Measurements from ENCODE around the gene CLN6. TPM values are rescaled to one million over a fixed set of nuclear protein-coding genes. Genes with fewer than 3 reads are reported as not detected.

CLN6 gene
- total RNA-seq, 2 donors from 2014 or later = 12.7 to 21.1 TPM

DNA sequence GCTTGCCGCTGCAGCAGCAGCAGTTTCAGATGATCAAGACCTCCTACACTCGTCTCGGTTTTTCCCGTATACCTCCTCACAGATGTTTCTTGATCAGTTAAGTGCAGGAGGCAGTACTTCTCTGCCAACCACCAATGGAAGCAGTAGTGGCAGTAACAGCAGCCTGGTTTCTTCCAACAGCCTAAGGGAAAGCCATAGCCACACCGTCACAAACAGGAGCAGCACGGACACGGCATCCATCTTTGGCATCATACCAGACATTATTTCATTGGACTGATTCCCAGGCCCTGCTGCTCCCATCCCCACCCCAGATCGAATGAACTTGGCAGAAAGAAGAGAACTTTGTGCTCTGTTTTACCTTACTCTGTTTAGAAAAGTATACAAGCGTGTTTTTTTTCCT, 42.0 kb downstream of the CLN6 start:
- H3K4me3 ChIP-seq = no peak overlapping the region
- no peaks in the 10 kb centered on the region for H3K27me3 ChIP-seq
- ATAC-seq = peak; percentile 96
- peak overlapping the region; percentile 48 to 84 (median 70) for H3K27ac ChIP-seq
- DNase-seq = peak; percentile 80 to 85 (median 81)
- intact Hi-C loops (cut with DNase I) = no loop called here
- peaks cover 0 to 7% of the 10 kb centered on the region in 2 donors for H3K36me3 ChIP-seq (replicated peaks in 1 of 2; ENCODE audit: insufficient read depth in 1 of 2, low read depth in 2 of 2)
- H3K4me1 ChIP-seq = peaks cover 29% of the 10 kb centered on the region
- no peaks in the 10 kb centered on the region for H3K9me3 ChIP-seq
- TF ChIP-seq, protein P1, sequence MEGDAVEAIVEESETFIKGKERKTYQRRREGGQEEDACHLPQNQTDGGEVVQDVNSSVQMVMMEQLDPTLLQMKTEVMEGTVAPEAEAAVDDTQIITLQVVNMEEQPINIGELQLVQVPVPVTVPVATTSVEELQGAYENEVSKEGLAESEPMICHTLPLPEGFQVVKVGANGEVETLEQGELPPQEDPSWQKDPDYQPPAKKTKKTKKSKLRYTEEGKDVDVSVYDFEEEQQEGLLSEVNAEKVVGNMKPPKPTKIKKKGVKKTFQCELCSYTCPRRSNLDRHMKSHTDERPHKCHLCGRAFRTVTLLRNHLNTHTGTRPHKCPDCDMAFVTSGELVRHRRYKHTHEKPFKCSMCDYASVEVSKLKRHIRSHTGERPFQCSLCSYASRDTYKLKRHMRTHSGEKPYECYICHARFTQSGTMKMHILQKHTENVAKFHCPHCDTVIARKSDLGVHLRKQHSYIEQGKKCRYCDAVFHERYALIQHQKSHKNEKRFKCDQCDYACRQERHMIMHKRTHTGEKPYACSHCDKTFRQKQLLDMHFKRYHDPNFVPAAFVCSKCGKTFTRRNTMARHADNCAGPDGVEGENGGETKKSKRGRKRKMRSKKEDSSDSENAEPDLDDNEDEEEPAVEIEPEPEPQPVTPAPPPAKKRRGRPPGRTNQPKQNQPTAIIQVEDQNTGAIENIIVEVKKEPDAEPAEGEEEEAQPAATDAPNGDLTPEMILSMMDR (IDR thresholded peaks at IDR 0.05) = no peak
- no peak for TF ChIP-seq POLR2A (IDR thresholded peaks at IDR 0.05)
- 15 to 16% methylated on average over 9 of the region's 9 CpGs for WGBS, 2 donors

DNA sequence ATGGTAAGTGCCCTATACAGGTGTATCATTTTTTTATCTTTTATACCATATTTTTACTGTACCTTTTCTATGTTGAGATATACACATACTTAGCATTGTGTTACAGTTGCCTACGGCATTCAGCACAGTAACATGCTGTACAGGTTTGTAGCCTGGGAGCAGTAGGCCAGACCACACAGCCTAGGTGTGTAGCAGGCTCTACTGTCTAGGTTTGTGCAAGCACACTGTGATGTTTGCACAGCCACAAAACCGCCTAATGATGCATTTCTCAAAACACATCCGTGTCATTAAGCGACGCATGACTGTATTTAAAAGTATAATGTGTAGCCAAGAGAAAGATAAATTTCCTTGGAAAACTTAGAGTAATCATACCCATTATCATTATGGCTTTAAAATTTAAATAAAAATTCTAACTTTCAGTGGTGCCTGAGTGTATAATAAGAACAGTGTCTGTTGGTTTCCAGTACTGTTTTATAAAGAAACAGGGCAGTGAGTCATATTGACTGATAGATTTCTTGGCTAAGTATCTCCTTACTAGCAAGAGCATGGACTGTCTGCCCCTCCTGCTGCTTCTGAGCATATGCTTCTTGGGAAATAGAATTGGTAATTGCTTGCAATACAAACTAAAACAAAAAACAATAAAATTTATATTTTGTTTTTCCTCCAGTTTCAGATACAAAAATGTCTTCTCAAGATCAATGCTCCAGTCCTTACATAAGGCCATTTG, 42.7 kb downstream of the CLN6 start:
- ATAC-seq = peak; percentile 55
- Histone ChIP-seq H3K9me3 (no peaks in the 10 kb centered on the region), H3K4me1 (peaks cover 29% of the 10 kb centered on the region), H3K27ac (peak overlapping the region; percentile 48 to 84 (median 70)), H3K4me3 (no peak overlapping the region), H3K27me3 (no peaks in the 10 kb centered on the region), H3K36me3 (replicated peaks in 1 of 2; ENCODE audit: insufficient read depth in 1 of 2, low read depth in 2 of 2) (peaks cover 0 to 7% of the 10 kb centered on the region in 2 donors)
- DNase-seq = no peak
- 70 to 82% methylated on average over 5 of the region's 5 CpGs for WGBS, 2 donors
- TF ChIP-seq POLR2A (IDR thresholded peaks at IDR 0.05) = no peak
- TF ChIP-seq, protein P1 (IDR thresholded peaks at IDR 0.05) = no peak
- intact Hi-C loops (cut with DNase I) = no loop called here

DNA sequence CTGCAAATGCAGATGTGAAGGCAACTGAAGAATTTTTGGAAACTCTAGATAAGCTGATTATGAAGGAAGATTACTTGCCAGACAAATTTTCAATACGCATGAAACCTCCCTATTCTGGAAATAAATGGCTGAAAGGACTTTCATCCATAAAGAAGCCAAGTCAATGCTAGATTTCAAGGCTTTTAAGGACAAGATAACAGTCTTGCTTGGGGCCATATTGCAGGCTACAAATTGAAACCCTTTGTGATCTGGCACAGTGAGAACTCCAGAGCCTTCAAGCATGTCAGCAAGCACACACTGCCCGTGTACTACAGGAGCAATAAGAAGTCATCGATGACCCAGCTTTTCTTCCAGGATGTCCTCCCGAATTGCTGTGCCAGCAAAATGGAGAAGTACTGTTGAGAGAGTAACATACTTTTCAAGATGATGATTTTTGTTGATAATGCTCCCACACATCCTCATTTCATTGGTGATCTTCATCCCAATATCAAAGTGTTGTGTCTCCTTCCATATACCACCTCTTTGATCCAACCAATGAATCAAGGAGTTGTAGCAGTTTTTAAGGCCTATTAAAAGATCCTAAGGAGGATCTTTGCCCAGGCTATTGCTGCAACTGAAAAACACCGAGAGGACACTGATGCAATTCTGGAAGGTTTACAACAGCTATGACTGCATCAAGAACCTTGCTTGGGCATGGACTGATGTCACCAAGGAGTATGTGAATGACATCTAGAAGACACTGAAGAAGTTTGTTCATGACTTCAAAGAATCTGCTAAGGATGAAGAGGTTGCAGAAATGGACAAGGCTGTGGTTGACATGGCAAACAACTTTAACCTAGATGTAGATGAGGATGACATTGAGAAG, 44.7 kb downstream of the CLN6 start:
- intact Hi-C loops (cut with DNase I) = no loop called here
- Histone ChIP-seq H3K27me3 (no peaks in the 10 kb centered on the region), H3K9me3 (no peaks in the 10 kb centered on the region), H3K4me1 (peaks cover 29% of the 10 kb centered on the region), H3K36me3 (replicated peaks in 1 of 2; ENCODE audit: insufficient read depth in 1 of 2, low read depth in 2 of 2) (peaks cover 0 to 14% of the 10 kb centered on the region in 2 donors), H3K27ac (no peak overlapping the region), H3K4me3 (no peak overlapping the region)
- no peak for ATAC-seq
- no peak for DNase-seq
- no peak for TF ChIP-seq POLR2A (IDR thresholded peaks at IDR 0.05)
- TF ChIP-seq, protein P1 (IDR thresholded peaks at IDR 0.05) = no peak
- 85 to 89% methylated on average over 5 of the region's 5 CpGs for WGBS, 2 donors

DNA sequence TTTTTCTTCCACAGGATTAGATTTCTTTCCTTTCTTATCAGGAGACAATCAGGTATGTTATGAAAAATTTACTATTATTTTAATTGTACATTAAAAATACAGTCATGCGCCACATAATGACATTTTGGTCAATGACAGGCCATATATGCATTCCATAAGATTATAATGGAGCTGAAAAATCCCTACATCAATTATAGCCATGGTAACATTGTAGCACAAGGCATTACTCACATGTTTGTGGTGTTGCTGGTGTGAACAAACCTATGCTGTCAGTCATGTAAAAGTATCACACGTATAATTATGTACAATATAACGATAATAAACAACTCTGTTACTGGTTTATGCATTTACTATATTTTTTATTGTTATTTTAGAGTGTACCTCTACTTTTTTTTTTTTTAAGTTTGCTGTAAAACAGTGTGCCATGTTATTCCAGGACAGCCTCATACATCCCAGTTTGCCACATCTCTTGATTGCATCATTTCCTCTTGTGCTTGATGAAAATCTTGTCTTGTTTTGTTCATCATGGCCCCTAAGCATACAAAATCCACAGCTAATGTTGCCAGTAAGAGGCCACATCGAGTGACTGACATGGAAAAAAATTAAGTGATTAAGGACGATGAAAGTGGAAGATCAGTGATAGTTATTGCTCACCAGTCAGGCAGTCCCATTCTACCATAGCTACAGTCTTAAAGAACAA, 45.8 kb downstream of the CLN6 start:
- TF ChIP-seq, protein P1 (IDR thresholded peaks at IDR 0.05) = no peak
- no peak for TF ChIP-seq POLR2A (IDR thresholded peaks at IDR 0.05)

More for the DNA sequence above, 45.8 kb downstream of the CLN6 start:
- Histone ChIP-seq H3K27ac (no peak overlapping the region), H3K4me3 (no peak overlapping the region), H3K4me1 (peaks cover 23% of the 10 kb centered on the region), H3K27me3 (no peaks in the 10 kb centered on the region), H3K36me3 (replicated peaks in 1 of 2; ENCODE audit: insufficient read depth in 1 of 2, low read depth in 2 of 2) (peaks cover 0 to 14% of the 10 kb centered on the region in 2 donors), H3K9me3 (no peaks in the 10 kb centered on the region)
- ATAC-seq (no peak), DNase-seq (no peak)
- 83 to 85% methylated on average over 5 of the region's 5 CpGs for WGBS, 2 donors
- intact Hi-C loops (cut with DNase I) = no loop called here
